GM18858 (cell line): ENCODE data around the gene RAD51AP2.
A peak's percentile ranks its signal among the peaks of the same experiment; 100 is the strongest.
"Not testable (repeated sequence)": the region's sequence is repeated elsewhere in the genome, so short reads cannot be mapped to it uniquely, and the experiment has no call there.

Experiments
- ATAC-seq: cut with Tn5 transposase; IDR thresholded peaks from one replicate; pipeline ENCODE4 v1.9.1; 2021; ENCODE audit not compliant: unreplicated experiment

The RAD51AP2 gene

DNA sequence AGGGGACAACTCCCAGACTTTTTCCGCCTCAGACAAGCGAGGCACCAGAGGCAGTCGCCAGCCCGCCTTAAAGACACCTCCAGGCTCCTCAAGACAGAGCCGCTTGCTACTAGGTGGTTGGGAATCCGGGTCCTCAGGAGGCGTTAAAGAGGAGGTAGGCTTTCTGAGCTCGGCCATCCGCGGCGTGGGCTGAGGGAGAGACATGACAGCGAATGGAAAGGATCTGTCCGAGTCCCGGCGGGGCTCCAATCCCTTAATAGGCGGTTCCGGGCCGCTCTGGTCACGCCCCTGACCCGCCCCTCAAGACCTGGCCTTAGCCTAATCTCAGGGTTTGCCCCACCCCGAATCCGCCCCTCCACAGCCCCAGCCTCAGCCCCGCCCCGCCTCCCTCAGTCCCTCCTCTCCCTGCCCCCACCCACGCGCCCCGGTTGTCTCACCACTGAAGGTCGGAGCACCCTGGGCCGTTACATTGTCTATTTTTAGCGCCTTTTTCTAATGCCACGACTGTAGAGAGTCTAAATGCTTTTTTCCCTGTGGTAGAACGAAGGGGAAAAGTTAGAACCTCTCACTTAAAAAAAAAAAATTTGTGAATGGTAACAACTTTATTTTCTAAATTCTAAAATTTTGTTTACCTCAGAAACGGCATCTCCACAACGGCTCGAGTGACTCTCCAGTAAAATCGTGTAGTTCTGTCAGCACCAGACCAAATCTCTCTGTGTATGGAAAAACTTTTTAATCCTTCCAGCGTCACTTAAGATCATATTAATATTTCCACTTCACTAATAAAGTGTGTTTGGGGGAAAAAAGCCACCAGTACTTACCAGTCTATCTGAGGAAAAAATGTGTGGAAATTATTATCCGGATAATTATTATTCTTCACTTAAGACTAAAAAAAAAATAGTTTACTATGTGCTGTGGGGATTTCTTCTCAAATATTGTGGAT lies at the start of gene RAD51AP2:
Gene RAD51AP2, minus strand, starts transcription at position 229 of the 943 bp plus-strand sequence. Its CDS starts 25 bp downstream, at position 204.
- ATAC-seq: peak; percentile 59

DNA sequence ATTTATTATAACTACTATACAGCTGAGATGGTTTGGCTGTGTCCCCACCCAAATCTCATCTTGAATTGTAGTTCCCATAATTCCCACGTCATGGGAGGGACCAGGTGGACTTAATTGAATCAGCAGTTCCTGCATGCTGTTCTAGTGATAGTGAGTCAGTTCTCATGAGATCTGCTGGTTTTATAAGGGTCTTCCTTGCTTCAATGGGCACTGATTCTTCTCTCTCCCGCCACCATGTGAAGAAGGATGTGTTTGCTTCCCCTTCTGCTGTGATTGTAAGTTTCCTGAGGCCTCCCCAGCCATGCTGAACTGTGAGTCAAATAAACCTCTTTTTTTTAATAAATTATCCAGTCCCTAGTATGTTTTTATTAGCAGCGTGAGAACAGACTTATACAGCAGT lies 47.5 kb upstream of the RAD51AP2 start:
- ATAC-seq: not testable (repeated sequence)

DNA sequence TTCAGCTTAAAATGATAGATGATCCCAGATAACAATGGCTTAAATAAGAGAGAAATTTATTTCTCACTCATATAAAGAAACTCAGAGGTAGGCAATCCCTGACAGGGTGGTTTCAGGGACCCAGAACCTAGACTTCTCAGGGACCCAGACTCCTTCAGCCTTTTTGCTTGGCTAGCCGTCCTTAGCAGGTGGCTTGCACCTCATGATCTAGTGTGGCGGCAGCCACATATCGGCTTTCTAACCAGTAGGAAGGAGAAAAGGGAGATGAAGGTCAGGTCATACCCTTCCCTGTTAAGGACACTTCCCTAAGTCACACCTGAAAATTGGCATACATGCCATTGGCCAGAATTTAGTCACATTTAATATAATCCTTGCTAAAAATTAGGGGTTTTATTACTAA lies 40.6 kb upstream of the RAD51AP2 start:
- ATAC-seq: no peak

DNA sequence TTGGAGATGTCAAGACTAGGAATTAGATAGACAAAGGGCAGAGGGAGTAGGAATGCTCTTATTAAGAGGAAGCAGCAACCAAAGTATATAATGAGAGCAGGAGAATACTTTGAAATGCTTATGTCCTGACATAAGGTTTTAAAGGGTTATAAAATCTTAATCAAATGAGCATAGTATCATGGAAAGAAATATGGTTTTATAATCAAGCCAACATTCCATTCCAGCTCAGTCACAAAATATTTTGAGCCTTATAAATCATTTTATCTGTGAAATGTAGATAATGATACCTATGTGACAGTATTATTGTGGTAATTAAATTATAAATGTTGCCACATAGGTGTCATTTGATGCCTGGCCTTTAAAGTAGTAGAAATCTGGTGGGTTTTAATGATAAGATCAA lies 39.8 kb upstream of the RAD51AP2 start:
- no peak for ATAC-seq

DNA sequence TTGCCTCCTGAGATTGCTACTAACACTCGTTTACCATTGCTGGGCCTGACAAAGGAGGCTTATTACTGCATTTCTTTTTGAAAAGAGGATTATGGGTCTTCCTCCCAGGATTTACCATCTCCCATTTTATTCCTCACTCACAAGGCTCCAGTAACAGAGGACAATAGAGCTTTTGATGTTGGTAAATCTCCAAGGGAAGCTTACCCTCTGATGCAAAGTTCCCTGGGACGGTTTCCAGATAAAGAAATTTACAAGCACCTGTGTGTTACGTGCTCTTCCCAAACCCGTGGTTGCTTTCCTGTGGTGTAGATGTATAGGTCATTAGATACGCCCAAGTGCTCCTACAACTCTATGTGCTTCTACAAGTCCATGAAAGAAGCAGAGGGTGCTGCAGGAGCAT lies 39.4 kb upstream of the RAD51AP2 start:
- ATAC-seq: no peak

DNA sequence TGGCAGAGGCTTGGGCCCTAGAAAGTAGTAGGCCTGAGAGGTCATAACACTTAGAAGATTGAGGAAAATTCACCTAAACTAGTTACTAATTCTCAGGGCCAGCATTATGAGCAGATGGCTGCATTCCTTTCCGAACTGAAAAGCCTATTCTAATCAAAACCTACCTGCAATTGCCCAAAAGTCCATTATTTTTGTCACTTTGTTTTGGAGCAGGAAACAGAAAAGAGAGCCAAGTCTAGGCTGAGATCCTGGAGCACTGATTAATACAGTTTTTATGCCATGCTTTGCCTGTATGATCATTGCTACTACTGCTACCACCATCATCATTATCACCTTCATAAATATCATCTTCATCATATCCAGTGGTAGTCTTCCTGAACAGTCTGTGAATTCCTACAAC lies 36.9 kb upstream of the RAD51AP2 start:
- ATAC-seq: no peak

DNA sequence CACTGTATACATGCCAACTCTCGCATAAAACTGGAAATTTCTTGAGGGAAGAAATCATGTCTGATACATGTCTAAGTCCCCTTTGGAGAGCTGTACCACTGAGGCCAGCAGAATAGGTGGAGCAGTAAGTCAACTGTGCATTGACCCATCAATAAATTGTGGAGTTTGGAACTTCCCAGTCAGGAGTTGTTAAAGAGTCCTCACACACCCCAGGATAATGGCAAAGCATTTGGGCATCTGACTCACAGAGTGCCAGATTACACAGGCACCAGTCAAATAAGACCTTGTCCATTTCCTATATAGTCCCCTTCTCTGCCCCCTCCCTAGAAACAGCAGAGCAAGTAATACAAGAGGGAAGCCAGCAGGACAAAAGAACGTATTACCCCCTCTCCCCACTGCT lies 32.7 kb upstream of the RAD51AP2 start:
- no peak for ATAC-seq

DNA sequence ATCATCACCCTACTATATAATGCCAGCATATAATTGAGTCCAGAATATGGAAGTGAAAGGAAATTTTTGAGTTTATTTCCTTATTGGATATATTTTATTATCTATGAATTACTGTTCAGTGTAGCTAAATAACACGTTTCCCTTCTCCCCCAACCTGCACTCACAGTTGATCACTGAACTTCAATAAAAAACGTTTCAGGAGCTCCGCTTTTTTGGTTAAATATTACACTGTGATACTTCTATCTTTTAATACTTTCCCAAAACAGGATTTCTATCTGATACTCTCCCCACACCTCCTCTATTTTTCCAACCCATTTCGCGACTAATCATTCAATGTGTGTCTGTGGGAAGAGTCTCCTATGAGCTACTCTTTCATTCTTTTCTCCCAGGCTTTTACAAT lies 29.5 kb upstream of the RAD51AP2 start:
- ATAC-seq: no peak

DNA sequence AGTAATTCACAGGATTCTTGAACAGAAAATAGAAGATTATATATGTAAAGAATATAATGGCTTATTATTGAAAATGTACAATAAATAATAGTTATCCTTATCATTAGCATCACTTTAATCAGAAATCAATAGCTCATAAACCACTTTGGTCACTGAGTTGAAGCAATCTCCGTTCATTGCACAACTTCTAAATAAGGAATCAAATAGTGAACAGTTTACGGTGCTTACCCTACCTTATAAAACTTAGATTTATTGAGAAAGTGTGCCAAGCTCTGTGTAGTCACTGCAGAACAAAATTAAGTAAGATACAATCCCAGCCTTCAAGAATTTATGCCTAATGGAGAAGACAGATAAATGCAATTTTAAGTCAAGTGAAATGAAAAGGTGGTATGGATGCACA lies 29.0 kb upstream of the RAD51AP2 start:
- ATAC-seq: no peak

DNA sequence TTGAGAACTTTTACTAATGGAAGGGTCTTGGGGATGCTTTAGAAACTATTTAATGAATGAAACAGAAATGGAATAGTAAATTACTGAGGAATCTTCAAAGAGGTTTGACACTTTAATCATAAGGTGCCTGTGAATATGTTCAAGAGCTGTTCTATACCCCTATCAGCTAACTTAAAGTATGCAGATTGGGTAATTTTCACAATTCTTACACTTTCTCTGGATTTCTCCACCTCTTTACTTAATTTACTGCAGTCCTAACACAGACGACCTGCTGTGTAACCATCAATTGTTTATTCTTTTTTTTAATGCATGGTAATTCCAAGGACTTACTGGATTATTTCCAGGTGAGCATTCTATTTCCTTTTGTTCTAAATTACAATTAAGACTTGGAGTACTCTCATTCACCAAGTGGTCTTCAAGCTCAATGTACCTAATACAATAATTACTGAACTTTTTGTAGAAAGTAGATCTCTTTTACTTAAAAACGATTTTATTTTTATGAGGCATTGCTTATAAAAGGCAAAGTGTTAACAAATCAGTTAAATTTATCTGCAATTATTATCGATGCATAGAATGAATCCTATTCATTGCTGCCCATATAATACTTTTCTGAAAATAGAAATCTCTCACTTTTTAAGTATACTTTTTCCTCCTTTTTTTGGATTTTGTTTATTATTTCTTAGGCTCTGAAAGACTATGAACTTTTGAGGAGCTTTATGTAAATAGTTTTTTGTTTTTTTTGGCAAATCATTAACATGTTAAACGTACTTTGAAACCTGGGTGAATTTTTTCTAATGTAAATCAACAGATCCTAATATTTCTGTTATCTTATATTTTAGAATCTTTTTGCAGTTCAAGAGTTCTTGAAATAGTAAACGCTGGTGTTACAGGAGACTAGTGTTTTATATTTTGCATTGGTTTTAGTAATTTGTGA lies 27.7 kb upstream of the RAD51AP2 start:
- no peak for ATAC-seq

DNA sequence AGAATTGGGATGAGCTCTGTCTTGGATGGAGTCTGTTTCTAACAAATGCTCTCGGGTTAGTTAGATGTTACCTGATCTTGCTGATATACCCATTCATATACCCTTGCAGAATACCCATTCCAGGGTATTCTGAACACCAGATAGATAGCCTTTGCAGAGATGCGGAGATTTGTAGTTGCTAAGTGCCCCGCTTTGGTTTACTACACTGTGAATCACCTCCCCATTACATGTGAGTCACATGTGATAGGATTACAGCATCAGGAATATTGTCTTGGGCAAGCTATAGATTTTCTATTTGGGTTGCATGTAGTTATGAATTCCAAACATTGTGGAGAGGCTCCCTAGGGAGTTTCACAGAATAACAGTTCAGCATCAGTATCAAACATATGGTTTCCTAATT lies 26.0 kb upstream of the RAD51AP2 start:
- ATAC-seq: no peak

DNA sequence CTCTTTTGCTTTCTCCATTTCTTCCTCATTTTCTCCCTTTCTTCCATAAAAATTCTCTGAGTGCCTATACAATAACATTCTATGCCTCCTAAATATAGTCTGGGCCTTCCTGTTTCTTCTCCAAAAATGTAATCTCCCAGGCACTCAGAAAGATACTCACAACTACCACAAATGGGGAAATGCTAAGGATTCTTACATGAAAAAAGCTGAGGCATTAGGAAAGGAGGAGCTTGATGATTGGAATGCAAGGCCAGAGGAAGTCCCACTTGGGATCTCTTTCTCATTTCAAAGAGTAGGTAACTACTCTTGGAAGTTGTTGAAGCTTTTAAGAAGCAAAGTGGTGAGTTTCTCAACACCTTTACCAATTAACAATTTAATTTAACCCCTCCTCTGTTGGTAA lies 25.6 kb upstream of the RAD51AP2 start:
- ATAC-seq: no peak

DNA sequence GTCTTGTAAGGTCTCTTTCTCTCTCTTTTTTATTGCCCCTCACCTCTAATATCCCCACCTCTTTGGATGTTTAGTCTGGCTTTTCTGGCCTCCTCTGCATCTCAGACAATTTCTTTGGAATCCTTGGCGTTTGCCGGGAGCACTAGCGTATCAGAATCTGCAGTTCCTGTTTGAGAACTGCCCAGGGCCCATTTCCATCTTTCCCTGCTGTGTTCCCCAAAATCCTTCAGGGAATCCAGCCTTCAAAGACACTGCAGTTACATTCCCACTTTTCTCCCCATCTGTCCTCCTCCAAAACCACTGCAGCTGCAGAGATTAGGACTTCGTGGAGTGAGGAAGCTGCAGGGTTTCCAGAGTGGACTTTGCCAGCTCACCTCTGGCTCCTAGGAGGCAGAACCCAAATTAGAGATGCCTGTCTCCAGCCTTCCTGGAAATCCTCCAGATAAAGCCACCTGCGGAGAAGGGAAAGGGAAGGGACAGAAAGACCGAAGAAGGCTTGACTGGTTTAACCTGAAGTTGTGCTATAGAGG lies 25.0 kb upstream of the RAD51AP2 start:
- ATAC-seq: no peak

DNA sequence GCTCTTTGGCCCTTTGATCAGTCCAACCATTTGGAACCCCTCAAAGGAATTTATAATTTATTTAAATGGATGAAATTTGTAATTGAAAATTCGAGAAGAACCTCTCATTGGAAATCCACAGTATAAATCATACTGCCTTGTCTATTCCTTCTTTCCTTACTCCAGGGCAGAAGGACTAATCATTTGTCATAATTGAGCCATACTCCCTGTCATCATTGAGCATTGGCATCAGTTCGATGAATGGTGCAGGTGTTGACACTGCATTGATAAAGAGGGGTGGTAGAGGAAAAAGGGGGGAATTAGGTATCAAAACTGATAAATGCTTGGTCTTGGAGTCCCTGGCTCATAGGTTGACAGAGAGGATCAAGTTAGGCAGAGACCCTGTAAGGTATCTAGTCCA lies 24.2 kb upstream of the RAD51AP2 start:
- no peak for ATAC-seq

DNA sequence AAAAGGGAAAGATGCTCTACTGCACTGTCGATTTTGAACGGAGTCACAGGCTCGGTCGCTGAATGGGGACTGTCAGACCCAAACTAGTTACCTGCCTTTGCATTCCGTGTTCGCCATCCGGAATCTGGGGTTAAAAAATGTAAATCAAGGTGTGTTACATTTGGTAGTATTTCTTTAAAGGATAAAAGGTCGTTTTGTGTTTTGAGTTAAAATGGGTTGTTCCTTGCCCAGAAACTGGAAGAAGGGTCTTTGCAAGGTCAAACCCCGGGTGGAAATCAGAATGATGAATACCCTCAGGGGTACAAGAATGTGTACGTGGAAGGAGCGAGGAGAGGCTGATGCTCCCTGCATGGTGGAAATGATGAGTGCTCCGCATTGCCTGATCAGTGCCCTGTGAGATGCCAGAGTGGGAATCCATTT lies 23.3 kb upstream of the RAD51AP2 start:
- no peak for ATAC-seq

DNA sequence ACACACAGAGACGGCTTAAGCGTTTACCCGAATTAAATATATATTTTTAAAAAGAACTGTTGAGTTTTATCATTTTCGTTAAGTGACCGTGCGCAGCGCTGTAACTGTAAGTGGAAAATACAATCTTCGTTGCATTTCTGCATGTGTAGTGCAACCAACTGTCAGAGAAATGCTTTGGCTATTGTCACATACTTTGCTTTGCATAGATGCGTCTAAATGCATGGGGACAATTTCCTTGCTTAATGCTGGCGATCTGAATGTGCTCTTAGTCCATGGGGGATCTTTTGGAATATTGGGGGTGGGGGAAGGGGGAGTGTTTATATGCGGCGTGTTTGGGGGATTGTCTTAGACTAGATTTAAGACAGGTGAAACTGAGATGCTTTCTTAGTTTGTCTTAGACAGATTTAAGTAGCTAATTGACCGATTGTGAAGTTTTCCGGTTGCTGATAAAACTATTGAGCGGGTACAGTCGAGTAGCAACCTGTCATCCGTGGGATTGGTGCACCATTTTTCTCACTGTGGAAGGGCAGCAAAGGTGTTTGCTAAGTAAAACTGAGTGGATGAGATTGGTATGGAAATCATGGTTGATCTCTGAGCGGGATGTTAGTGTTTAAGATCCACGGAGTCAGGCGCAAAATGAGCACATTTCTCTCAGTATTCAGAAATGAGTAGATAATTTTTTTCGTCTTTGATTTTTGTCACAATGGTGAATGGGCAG lies 22.7 kb upstream of the RAD51AP2 start:
- no peak for ATAC-seq

DNA sequence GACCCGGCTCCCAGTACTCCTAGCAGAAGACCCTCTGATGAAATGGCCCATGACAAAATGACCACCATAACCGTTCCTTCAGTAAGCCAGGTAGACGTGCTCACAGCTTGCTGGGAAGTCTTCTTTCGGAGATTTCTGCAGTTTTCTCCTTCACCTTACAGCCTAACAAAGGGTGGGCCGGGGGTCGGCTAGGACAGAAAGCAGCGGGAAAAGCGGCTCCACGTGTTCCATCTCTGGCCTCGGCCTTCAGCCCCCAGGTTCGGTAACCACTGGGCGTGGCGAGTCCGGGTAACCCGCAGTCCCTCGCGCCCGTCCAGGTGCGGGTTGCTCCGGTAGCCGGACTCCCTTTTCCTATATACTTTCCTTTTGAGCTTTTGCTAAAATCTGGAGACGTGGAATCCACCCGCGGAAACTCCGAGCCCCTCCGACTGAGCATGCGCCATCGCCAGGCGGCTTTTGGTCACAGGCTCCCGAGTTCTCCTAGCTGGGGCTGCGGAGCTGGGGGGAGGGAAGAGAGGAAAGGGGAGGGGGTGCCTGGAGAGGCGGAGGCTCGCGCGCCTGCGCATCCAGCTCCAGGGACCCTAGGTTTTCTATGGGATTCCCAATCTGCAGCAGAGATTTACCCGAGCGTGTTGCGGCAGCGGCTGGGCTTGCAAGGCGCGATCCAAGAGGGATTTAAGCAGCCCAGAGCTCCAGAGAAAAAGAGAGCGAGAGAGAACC lies 22.0 kb upstream of the RAD51AP2 start, which contains the start of gene VSNL1:
Gene VSNL1, plus strand, starts transcription at position 604 of the 720 bp plus-strand sequence. CDS start 51,379 bp downstream, outside the sequence.
- no peak for ATAC-seq

DNA sequence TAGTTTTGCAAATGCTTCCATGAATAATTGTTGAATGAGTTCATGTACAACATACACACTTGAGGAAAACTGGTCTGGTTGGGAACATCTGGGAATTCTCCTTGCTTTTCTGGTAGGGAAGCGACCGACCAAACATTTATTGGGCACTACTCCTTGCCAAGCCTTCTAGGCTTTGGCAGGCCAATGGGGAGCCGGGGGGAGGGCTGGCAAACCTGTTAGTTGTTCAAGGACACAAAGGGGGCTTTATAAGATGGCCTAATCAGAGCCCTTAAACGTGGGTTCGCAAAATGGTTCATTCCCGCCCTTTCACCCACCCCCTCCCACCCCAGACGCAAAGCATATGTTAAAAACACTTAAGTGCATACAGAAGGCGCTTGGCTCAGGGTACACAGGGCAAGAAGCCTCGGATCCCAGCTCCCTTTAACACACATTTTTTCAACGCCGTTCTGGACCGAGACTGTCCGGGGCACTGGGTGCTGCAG lies 21.4 kb upstream of the RAD51AP2 start:
- ATAC-seq: no peak

DNA sequence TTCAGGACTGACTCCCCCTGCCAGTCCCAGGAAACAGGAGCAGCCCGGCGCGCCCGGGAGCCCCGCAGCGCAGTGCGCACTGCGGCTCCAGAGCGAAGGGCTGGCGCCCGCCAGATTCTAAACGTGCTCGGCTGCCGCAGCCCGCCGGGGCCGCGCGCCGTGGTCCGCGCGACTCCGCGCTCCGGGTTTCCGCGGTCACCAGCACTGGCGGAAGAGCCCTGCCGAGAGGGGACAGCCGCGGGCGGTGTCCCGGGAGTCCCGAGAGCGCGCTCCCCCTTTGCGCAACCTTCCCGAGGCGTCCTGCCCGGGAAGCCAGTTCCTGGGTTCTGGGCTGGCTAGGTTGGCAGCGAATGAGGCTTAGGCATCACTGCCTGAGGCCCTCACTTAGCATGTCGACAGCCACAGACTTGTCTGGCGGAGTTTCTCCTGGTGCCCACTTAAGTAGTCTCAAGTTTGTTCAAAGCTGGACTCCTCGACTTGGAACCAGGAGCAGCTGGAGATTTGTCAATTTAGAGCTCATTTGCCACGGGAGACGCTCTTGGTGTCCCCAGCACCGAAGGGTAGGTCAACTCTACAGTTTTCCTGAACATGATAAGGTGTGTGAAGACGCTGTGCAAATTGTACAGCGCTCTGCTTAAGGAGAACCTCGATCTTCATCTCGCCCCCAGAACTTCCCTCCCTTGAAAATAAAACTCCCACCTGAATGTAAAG lies 20.8 kb upstream of the RAD51AP2 start:
- no peak for ATAC-seq
